GM18867 (cell line): ENCODE data around the gene EMP2.
"Not testable (repeated sequence)": the region's sequence is repeated elsewhere in the genome, so short reads cannot be mapped to it uniquely, and the experiment has no call there.

Experiments used
- ATAC-seq: cut with Tn5 transposase; IDR thresholded peaks from one replicate; pipeline ENCODE4 v1.9.1; 2021; ENCODE audit warnings: mild to moderate bottlenecking, moderate library complexity; ENCODE audit not compliant: unreplicated experiment

Gene EMP2

DNA sequence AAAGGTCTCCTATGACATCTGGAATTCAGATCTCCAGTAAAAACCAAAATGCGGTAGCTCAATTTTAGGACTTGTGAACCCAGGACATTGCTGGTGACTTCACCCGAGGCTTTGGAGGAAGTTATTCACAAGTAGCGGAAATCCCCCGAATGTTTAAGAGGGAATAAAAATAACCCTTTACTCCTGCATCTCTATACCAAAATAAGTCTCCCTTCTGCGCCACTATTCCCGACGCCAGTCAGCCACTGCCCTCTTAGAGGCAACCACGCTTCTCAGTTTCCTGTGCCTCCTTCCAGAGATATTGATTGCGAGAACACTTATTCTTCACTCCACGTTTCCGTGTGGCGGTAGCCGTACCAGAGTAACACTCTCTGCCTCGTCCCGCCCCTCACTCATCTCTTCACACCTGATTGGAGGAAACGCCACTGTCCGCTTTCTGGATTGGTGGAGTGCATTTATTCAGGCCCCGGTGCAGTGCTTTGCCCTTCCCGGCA, 27.4 kb downstream of the EMP2 start:
- ATAC-seq, result peak; percentile 98

- no peak for ATAC-seq
Observed at GRCh38 chr16:10552281-10552680, 28.1 kb downstream of the EMP2 start.

DNA sequence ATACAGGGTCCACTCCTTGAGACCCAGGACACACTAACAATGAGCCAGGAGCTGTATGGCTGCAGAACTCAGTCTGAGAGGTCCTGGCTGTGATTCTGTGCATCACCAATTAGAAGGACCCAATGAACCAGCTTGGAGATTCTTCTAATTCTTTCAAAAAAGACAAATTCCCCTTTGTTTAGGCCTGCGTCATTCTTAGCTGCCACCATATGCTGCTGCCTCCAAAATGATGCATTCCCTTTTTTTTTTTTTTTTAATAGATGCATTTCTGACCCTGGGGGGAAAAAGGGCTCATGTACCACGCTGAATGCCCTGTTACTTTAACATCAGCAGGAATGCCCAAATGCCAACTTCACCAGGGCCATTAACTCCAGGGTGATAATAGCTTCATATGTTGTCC, 28.5 kb downstream of the EMP2 start:
- no peak for ATAC-seq

DNA sequence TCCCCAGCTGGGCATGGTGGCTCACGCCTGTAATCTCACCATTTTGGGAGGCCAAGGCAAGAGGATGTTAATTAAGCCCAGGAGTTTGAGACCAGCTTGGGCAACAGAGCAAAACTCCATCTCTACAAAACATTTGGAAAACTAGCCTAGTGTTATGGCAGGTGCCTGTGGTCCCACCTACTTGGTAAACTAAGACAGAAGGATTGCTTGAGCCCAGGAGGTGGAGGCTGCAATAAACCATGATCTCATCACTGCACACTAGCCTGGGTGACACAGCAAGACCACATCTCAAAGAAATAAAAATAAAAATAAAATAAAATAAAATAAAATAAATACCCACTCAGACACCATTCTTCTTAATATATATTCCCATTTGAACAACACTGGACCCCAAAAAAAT, 32.0 kb downstream of the EMP2 start:
- no peak for ATAC-seq

DNA sequence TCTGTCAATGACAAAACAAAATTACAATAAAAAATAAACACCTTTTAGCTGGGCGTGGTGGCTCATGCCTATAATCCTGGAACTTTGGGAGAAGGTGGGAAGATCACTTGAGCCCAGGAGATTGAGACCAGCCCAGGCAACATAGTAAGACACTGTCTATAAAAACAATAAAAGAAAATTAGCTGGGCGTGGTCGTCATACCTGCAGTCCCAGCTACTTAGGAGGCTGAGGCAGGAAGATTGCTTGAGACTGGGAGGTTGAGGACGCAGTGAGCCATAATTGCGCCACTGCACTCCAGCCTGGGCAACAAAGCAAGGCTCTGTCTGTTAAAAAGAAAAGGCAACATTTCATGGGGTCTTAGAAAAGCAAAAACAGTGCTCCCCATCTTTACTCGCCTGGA, 32.7 kb downstream of the EMP2 start:
- ATAC-seq, result no peak

- no peak for ATAC-seq
Observed at GRCh38 chr16:10543231-10543977, 37.0 kb downstream of the EMP2 start.

- no peak for ATAC-seq
Observed at GRCh38 chr16:10541366-10541765, 39.0 kb downstream of the EMP2 start.

- ATAC-seq, result no peak
Observed at GRCh38 chr16:10539793-10540192, 40.6 kb downstream of the EMP2 start.

DNA sequence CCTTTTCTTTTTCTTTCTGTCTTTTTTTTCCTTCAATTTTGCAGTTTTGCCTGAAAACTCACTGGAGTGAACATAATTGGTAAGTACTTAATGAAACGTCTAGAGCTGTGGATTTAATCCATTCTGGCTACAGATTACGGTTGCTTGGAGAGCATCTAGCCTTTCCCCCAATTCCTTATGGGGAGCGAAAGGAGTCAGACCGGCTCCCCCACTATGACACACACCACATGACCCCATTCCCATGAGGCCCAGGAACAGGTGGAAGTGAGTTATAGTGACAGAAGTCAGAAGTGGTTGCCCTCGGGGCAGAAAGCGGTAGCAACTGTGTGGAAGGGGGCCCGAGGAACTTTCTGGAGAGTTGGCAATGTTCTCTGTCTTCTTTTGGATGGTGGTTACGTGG, 41.2 kb downstream of the EMP2 start:
- ATAC-seq, result no peak

- no peak for ATAC-seq
Observed at GRCh38 chr16:10538583-10538982, 41.8 kb downstream of the EMP2 start.

GRCh38 chr16:10537946-10538345, 42.5 kb downstream of the EMP2 start:
- ATAC-seq, result no peak

DNA sequence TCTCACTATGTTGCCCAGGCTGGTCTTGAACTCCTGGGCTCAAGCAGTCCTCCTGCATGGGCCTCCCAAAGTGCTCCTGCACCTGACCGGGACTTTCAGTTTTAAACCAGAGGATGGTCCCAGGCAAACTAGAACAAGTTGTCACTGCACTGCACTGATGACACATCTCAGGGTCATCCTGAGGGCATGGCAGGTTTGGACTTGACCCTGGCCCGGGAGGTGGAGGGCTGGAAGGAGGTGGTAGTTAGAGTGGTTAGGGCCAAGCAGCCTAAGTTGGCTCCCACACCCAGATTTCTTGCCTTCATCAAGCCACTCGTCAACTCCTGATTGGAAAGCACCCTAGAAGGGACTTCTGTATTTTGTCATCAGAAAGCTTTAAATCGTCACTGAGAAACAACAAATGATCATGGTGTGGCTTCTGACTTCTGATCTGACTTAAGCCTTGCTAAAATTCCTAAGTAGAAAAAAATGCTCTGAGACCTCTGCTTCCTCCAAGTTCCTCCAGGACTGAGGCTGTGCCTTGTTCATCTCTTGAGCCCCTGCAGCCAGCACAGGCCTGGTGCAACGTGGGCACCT, 43.5 kb downstream of the EMP2 start:
- no peak for ATAC-seq

DNA sequence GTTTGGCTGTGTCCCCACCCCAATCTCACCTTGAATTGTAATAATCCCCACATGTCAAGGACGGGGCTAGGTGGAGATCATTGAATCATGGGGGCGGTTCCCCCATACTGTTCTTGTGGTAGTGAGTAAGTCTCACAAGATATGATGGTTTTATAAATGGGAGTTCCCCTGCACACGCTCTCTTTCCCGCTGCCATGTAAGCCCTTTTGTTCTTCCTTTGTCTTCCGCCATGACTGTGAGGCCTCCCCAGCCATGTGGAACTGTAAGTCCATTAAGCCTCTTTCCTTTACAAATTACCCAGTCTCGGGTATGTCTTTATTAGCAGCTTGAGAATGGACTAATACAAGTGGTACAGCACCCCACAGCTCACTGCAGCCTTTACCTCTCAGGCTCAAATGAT, 44.1 kb downstream of the EMP2 start:
- ATAC-seq, result not testable (repeated sequence)

GRCh38 chr16:10535461-10535860, 44.9 kb downstream of the EMP2 start:
- ATAC-seq, result no peak

DNA sequence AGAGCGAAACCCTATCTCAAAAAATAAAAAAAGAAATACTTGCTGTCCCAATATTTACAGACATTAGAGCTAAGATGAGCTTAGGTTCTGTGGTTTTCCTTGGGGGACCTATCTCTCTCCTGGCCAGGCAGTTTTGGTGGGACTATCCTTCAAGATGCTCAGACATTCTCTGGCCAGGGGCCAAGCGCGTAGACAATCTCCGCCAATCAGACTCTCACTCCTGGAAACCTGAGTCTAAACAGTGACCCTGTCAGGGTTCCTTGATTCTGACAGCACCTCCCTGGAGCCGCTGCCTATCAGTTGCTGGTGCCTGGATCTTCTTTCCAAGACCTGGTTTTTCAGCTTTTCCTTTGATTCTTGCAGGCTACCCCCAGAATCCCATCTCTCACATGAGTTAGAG, 45.6 kb downstream of the EMP2 start:
- ATAC-seq, result no peak

- ATAC-seq, result not testable (repeated sequence)
Observed at GRCh38 chr16:10533612-10534011, 46.8 kb downstream of the EMP2 start.

- ATAC-seq, result no peak
Observed at GRCh38 chr16:10531582-10531981, 48.8 kb downstream of the EMP2 start.

GRCh38 chr16:10530685-10531084, 49.7 kb downstream of the EMP2 start:
- no peak for ATAC-seq

DNA sequence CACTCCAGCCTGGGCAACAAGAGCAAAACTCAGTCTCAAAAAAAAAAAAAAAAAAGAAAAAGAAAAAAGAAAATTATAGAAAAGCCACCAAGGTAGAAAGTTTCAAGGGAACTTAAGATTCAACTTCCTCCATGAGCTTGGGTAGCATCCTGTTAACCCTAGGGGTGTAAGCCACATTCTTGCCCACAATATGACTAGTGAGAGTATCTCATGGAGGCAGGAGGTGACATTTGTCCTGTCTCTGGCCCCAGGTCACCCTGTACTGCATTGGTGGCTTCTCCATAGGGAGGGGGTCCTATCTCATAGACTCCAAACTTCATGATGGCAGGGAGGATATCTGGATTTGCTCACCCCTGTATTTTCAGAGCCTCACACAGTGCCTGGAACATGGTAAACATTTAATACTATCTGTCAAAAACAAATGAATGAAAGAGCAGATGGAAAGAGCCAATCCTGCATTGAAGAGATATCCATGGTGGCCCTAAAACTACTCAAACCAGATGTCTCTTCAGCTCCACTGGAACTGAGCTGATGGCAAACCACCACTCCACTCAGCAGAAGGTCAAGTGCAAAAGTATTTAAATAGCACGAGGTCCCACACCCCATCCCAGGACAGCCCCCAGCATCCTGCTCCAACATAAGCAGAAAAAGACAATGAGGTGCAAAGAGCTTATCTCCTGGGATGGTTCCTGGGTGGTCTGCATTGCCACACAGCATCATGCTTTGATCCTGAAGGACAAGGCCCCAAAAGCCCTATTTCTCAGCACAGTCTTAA, 50.3 kb downstream of the EMP2 start:
- ATAC-seq, result no peak

DNA sequence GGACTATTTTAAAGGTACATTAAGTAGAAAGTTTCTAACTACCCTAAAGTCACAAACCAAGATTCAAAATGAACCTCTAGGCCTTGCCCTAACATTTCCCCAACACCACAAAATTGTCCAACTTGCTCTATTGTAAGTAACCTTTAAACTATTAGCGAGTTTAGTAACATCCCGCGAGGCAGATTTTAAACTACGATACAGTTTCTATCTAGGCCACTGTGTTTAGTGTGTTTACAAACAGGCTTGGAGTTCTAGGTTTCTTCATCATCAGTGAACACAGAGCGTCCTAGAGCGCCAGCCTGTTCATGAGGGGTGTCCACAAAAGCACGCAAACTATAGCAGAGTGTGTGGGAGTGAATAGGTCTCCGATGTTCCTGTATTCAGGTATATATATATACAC, 51.8 kb downstream of the EMP2 start:
- ATAC-seq, result no peak

GRCh38 chr16:10526962-10527361, 53.4 kb downstream of the EMP2 start:
- ATAC-seq, result no peak
